GM19043 (cell line): Measurements from ENCODE around the gene AZI2.

ENCODE experiments used
- ATAC-seq: cut with Tn5 transposase; IDR thresholded peaks from one replicate; pipeline ENCODE4 v1.9.1; 2021; ENCODE audit warnings: low read depth; ENCODE audit not compliant: unreplicated experiment

AZI2 gene, protein sequence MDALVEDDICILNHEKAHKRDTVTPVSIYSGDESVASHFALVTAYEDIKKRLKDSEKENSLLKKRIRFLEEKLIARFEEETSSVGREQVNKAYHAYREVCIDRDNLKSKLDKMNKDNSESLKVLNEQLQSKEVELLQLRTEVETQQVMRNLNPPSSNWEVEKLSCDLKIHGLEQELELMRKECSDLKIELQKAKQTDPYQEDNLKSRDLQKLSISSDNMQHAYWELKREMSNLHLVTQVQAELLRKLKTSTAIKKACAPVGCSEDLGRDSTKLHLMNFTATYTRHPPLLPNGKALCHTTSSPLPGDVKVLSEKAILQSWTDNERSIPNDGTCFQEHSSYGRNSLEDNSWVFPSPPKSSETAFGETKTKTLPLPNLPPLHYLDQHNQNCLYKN

DNA sequence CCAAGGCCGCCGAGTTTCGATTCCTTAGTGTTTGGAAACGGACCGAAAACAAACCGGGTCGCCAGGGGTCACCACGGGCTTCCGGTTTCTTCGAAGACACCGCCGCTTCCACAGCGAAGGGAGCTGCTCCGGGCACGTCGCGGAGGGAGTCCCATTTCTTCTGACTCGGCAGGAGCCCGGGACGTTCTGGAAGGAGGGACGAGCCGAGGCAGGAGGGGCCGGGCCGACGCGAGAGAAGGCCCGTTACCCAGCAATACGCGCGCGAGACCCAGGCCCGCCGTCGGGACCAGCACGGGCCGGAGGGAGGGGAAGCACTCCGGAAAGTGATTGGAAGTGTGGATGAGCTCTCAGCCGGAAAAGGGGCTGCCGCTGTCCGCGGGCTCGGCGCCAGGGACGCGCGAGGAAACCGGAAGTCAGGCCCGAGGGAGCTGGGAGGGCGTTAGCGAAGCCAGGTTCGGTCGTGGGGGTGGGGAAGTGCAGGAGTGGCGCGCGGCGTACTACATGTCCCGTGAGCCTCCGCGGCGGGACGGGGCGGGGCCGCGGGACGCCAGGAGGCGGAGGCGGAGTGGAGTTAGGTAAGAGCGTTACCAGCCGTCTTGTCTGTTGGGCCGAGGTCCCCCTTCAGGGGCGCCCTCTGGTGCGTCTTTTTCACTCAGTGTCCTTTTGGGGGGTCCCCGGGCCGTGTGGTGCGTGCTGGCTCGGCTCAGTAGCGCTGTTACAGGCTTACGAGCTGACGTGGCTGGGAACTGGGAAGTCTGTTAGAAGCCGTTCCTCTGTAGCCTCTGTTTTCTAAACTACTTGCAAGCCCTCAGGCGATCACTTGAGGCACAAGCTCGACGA lies at the start of gene AZI2, which contains the start of gene ZCWPW2:
TSS of gene AZI2 (minus strand) at position 196 of the 840 bp plus-strand sequence. CDS start 8,207 bp downstream, outside the sequence.
TSS of gene ZCWPW2 (plus strand) at position 93 of the 840 bp plus-strand sequence. CDS start 64,348 bp downstream, outside the sequence.
- peak; percentile 83 for ATAC-seq

DNA sequence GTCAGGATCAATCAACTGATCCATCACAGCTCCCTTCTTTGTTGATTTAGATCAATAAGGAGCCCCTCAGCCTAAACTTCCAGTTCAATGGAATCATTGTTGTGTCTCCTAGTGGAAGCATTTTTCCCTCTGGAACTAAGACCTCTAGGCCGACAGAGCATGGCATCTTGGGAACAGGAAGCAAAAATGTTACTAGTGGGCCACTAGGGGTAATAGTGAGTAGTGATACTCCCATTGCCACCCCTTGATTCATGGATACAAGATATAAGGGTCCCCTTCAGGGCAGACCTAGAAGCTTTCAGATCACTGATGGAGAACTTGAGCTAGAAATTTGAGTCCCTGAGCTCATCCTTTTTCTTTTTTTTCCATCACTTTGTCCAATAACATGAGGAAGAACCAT lies 40.4 kb upstream of the AZI2 start:
- ATAC-seq: no peak

DNA sequence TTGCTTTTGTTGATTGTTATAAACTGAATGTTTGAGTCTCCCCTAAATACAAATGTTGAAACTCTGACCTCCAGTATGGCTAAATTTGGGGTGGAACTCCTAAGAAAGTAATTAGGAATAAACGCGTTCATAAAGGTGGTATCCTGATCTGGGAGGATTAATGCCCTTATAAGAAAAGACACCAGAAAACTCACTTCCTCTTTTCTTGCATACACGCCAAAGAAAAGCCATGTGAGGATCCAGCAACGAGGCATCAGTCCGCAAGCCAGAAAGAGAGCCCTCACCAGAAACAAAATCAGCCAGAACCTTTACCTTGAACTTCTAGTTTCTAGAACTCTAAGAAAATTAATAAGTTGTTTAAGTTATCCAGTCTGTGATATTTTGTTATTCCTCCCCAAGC lies 37.4 kb upstream of the AZI2 start:
- ATAC-seq: no peak

DNA sequence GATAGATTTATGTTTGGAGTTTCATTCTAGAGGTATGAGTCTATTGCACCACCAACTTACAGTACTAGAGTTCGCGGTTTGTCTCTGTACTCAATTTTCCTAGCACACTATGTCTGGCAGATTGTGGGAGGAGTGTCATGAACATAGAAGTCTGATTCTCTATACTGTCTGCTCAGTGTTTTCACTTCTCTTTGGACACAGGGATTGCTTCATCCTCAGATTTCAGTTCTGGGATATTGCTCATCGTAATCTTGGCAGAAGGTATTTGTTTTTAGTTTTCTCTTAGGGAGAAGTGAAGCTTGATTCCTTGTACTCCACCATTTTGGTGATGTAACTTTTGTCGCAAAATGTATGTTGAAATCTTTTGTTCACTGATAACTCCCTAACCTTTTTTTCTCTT lies 27.8 kb upstream of the AZI2 start:
- ATAC-seq: no peak

DNA sequence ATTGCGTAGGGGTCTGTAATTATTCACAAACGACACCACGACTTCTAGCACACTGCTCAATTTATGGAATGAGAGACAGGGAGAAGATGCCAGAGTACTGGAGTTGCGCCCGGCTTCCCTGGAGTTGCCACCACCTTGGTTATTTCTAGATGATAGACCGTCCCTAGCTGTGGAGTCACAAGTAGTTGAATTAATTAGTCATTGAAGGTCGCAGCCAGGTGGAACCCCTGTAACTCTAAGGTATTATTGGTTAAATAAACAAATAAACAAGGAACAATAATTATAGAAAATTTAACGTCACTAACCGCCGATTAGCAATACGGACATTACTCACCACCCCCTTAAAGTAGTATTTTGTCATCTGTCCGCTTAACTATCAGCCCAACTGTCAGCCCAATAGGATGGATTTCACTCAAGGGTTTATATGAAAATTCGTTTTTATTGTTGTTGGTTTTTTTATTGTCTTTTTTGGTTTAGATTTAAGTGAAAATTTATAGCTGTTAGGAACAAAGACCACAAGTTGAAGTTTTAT lies 911 bp upstream of the AZI2 start:
- ATAC-seq: no peak

DNA sequence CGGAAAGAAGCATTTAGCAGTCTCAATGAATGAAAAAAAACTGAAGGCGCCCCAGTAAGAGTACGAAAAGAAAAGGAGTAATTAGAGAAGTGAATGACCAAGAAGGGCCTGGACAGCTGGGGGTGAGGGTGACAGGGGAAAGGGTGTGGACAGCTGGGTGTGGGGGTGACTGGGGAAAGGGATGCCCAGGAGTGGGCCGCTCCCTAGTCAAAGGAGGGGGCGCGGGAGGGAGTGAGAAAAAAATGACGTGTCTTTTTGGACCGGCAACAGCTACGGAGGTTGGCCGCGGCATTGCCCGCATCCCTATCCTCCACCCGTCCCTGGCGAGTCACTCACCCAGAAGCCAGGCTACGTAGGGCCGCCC lies 377 bp downstream of the AZI2 start:
- no peak for ATAC-seq

DNA sequence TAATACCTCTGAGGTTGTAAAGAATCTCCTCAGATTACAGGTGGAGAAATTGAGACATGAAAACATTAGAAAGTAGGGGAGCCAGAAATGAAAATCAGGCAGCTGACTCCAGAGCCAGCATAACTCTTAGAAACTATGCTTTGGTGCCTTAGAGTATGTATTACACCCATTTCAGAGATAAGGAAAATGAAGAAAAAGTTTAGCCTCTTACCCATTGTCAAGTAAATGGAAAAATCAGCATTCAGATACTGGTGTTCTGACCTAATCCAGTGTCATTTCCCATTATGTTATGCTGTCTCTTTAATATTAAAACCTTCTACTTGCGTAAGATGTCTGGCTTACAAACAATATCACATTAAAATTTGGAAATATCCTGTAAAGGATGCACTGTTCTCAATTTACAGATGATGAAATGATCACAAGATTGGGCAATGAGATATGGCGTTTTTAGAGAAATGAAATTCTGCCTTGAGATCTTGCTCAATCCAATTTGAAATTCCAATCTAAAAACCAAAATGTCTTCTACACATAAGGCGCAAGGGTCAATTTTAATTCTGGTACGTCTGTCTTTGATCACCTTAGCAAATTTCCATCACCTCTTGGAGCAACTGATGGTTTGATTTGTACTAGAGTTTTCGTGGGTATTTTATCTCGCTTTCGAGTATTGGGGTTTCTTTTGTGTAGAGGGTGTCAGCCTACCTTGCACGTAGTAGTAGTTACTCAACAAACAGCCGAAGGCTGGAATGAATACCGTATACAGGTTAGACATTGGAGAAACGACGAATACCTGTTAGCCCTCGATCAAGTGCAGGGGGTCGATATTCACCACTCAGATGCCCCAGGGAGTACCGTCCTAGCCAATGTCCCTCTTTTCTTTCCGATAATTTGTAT lies 1.0 kb downstream of the AZI2 start:
- ATAC-seq: no peak

DNA sequence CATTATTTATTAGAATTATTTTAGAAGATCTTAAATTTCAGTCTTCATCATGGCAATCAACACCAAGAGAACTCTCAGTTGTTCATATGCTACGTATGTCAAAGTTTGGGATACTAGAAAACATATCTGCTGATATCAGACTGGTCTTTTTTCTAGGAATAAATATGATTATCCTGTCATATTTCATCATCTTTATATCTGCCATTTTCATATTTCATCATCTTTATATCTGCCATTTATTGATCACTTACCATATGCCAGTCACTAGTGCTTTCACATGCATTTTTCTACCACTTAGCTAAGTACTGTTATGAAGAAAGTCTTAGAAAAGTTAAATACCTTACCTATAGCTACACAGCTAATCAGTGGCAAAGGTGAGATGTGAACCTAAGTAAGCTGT lies 2.9 kb downstream of the AZI2 start:
- no peak for ATAC-seq

DNA sequence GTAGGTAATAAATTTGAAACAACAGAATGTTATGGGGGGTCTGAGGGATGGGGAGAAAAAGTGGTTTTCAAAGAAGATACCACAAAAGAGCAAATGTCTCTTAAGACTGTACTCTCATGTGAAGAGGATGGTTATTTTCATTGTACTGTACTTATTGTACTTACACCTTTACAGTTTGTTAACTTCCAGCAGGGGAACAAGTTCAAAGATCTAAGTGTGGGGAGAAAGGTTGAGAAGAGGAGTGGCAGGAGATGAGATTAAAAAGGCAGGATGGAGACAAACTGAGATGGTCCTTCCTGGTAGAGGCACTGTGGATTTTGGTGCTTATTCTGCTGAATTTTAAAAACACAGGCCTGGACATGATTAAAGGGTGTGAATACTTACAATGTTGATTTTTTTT lies 5.5 kb downstream of the AZI2 start:
- ATAC-seq: no peak

DNA sequence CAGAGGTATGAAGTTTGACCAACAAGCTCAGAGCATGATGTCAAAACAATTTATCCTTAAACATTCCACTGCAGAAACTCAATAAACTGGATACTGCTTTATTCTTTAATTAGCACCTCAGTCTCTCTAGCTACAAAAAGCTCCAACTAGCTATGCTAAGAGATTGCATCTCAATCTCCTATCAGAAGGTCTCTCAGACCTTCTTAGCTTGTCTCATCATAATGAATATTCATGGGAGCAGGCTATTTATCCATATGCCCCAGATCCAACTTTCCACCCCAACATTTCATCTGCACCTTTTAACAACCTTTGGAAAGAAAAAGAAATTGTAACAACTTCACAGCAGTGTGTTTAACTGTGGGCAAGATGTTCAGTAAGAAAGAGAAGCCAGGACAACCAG lies 11.4 kb downstream of the AZI2 start:
- no peak for ATAC-seq

DNA sequence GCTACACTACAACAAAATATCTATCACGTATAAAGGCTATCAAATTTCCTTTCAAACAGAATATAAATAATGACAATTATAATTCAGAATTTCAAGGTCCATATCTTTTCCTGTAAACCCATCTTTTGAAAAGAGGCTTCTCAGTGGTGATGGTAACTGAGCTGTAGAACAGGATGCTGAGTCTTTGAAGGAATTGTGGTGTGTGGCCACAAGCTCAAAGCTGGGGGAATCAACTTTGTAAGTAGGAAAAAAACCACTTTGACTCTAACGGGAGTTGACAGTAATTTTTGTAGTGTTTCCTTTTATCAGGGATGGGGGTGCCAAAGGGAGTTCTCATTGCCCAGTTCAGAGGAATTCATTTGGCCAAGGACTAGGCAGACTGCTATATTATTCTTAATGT lies 13.4 kb downstream of the AZI2 start:
- no peak for ATAC-seq

DNA sequence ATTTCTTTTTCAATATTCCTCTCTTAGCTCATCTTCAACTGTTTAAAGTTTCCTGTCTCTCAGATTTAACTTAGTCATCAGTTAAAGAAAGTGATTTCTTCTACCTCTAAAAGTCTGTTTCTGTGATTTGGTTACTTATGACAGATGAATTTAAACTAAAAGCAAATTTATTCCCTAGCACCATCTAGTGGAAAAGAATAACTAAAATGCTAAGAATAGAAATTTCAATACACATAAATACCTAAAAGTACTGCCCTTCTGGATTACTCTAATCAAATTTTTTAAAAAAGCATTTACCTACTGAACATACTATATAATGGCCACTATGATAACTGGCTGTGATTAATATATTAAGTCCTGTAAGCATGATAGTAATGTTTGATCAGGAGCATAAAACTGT lies 14.1 kb downstream of the AZI2 start:
- ATAC-seq: no peak

DNA sequence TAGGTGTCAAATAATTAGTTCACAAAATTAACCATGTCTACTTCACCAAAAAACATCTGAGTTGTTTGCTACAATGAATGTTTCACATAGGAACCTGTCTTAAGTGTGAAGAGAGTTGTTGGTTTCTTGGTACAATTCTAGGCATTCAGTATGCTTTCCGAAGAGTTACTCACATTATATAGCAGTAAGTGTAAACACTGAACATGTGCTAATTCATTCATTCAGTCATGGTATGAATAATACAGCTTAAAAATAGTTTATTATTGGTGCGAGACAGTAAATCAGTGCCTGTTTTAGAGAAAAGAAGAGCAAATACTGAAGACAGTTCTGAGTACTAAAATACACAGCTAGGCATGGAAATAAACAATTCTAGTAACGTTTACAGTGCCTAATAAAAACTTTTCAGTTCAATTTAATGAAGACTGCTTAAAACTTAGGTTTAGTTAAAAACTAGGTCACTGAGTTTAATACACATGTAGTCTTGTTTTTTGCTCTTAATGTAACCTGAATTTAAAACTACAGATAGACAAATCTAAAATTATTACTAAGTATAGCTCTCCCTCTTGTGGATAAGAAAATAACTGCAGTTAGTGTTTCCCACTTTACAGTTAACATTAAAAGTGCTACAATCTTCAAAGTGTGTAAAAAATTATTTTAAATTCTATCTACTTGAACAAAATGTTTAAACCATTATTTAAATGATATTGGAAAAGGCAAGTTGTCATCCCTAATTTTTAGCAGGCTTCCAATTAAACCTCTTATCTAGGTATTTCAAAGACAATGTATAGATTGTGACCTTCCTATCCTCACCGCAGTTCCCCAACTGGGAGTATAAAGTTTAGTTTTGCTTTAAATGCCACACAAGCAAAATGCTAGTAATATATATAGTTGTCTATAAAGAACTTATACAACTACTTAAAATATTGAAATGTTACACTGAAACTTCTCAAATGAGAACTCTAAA lies 20.2 kb downstream of the AZI2 start:
- peak; percentile 30 for ATAC-seq

DNA sequence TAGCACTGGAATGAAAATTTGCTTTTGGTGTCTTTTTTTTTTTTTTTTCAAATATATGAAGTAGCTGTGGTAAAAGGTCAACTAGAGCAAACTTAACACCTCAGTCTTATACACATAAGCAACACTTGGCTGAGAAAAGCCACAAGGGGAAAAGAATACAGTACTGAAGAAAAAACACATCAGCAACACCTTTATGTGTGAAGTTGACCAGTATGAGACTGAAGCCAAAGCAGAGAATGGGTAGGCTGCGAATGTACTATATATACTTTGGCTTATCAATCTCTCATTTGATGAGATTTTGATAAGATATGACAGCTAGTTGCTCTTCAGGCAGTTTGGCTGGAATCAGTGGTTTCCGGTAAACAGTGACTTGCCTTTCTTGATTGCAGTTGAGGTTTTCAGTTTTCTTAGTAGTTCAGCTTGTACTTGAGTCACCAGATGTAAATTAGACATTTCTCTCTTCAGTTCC lies 22.1 kb downstream of the AZI2 start:
- ATAC-seq: peak; percentile 73

DNA sequence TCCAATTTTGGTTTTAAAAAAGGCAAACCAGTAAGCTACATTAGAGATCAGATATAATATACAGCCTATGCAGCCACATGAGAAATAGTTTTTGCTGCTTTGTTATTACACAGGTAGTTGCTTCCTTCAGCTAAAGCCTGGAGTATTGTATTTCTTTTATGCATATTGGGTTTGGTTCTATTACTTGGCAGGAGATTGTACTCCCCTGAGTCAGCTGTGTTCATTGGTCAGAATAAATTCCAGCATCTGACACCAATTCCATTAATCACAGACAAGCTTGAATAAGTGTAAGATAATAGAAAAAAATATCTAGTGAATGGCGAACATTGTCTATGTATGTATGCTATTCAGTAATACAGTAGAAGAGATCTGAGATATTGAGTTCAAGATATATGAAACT lies 26.2 kb downstream of the AZI2 start:
- no peak for ATAC-seq

DNA sequence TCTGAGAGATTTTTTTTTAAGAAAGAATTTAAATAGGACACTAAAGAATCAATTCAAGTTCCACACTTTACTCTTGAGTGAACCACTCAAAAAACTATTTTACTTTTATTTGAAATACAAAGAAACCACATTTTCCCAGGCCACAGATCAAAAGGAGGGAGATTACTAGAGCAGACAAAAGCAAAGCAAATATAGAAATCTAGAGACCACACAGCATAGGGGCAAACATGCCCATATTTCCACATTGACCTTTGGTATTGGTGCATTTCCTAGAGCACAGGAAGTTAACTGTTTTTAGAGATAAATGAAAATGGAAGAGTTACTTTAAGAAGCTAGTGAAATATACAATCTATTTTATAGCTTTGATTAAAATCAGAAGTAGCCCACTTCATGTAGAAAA lies 27.6 kb downstream of the AZI2 start:
- ATAC-seq: no peak

DNA sequence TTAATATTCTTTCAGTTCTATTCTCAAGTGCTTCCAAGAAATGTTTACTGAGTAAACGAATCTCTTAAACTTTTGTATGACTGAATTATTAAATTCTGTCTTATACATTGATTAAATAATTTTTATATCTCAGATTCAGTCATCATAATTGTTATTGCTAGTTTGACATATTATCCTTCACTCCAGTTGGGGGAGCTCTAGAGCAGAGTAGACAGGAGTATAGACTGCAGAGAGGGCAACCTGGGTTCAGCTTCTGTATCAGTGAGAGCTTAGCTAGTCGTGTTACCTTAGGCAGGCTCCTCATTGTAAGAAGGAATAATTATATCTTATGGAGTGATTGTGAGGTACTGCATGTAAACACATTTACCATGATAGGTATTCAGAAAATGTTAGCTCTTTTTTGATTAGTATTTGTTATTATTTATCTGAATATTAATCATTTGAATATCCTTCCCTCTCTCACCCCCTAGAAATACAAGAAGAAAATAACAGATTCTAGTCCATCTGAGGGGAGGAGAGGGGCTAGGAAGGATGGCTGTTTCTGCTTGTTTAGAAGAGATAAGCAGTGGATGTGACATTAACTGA lies 31.1 kb downstream of the AZI2 start:
- ATAC-seq: peak; percentile 75

DNA sequence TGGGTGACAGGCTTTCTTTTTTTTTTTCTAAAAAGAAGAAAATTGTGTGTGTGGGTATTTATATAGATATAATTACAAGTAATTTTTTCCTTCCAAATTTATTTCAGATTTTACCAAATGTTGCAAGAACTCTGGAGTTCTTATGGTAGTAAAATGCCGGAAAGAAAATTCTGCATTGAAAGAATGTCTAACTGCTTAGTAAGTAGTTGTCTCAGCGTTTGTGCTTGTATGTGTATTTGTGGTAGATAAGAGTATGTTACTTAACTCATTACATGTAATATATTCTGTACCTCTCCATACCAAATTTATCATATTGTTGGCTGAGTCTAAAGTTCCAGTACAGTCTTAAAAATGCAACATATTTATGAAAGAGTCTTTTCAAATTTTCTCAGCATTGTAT lies 32.4 kb downstream of the AZI2 start:
- ATAC-seq: no peak

DNA sequence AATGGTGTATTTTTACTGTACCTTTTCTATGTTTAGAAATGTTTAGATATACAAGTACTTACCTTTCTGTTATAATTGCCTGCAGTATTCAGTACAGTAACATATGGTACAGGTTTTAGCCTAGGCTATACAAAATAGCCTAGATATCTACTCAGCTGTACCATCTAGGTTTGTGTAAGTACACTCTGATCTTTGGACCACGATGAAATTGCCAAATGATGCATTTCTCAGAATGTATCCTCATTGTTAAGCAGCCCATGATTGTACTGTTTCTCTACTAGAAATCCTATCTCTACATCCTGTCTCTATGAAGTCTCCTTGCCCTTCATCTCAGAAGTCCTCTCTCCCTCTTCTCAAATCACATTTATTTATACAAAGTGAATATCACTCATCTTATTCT lies 32.9 kb downstream of the AZI2 start:
- no peak for ATAC-seq
